K562 (cell line): Measurements from ENCODE around the gene CRYZL1.

ENCODE experiments used
- ADNP ChIP-seq: fragments of 200-800 bp; sonication (Bioruptor generic); IDR thresholded peaks from 2 replicates; pipeline ENCODE4 v1.6.1; 2016; ENCODE audit warnings: missing genetic modification characterization, missing compliant biosample characterization
- CTCF ChIP-seq, 3 experiments: IDR thresholded peaks in 2 of 3; conservative IDR thresholded peaks in 1 of 3; 2 replicates each; pipeline ENCODE4 v1.5.1; 2011 to 2012; ENCODE audit warnings: low read length in 3 of 3, mild to moderate bottlenecking in 3 of 3, control low read depth in 2 of 3, improper control_type of control experiment in 1 of 3, inconsistent platforms in 1 of 3, low read depth in 1 of 3, mixed read lengths in 1 of 3, moderate library complexity in 1 of 3; ENCODE audit not compliant: insufficient read depth in 2 of 3
- ESRRA ChIP-seq: fragments of 450-650 bp; IDR thresholded peaks from 2 replicates; pipeline ENCODE4 v1.6.1; 2014; ENCODE audit warnings: low read depth, mild to moderate bottlenecking, moderate library complexity, borderline replicate concordance
- HMGN3 ChIP-seq: IDR thresholded peaks from 2 replicates; pipeline ENCODE4 v1.6.1; 2011; ENCODE audit warnings: borderline replicate concordance, low read depth, mild to moderate bottlenecking, mixed read lengths, low read length; ENCODE audit not compliant: insufficient read length; ENCODE audit errors: extremely low read depth
- MAFK ChIP-seq: IDR thresholded peaks from 2 replicates; pipeline ENCODE4 v1.6.1; 2011; ENCODE audit warnings: low read length, improper control_type of control experiment
- PHF20 ChIP-seq: fragments of 450-650 bp; IDR thresholded peaks from 2 replicates; pipeline ENCODE4 v1.6.1; 2018; ENCODE audit not compliant: partially characterized antibody
- POLR2A ChIP-seq: fragments of 450-650 bp; conservative IDR thresholded peaks from 2 replicates; pipeline ENCODE4 v1.6.1; 2016
- TBL1XR1 ChIP-seq, 2 experiments: IDR thresholded peaks; 2 replicates each; pipeline ENCODE4 v1.6.1; 2012; ENCODE audit warnings: improper control_type of control experiment in 2 of 2, low read length in 2 of 2, mild to moderate bottlenecking in 1 of 2
- ZC3H4 ChIP-seq: sonication (generic); formaldehyde crosslinking; IDR thresholded peaks from 2 replicates; pipeline ENCODE4 v1.9.0; 2021; ENCODE audit warnings: missing genetic modification reagents, borderline replicate concordance
- TF ChIP-seq, protein P1 (sequence below), 2 experiments: fragments of 450-650 bp; conservative IDR thresholded peaks; 2 replicates each; pipeline ENCODE4 v1.6.1; 2017; ENCODE audit warnings: mild to moderate bottlenecking in 2 of 2, moderate library complexity in 2 of 2

- no peak for TF ChIP-seq TBL1XR1 (IDR thresholded peaks at IDR 0.05; ENCODE audit: low read length in 2 of 2)
- no peak for TF ChIP-seq PHF20
- TF ChIP-seq MAFK, result no peak
- TF ChIP-seq, protein P1, sequence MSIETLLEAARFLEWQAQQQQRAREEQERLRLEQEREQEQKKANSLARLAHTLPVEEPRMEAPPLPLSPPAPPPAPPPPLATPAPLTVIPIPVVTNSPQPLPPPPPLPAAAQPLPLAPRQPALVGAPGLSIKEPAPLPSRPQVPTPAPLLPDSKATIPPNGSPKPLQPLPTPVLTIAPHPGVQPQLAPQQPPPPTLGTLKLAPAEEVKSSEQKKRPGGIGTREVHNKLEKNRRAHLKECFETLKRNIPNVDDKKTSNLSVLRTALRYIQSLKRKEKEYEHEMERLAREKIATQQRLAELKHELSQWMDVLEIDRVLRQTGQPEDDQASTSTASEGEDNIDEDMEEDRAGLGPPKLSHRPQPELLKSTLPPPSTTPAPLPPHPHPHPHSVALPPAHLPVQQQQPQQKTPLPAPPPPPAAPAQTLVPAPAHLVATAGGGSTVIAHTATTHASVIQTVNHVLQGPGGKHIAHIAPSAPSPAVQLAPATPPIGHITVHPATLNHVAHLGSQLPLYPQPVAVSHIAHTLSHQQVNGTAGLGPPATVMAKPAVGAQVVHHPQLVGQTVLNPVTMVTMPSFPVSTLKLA (conservative IDR thresholded peaks at IDR 0.05), result no peak
- TF ChIP-seq CTCF (IDR thresholded peaks at IDR 0.05 in 2 of 3, conservative IDR thresholded peaks at IDR 0.05 in 1 of 3; ENCODE audit: insufficient read depth in 2 of 3, low read depth in 1 of 3, low read length in 3 of 3), result no peak
- no peak for TF ChIP-seq HMGN3
- TF ChIP-seq ZC3H4 (CRISPR knock-in tag), result no peak
- TF ChIP-seq ADNP (tag), result no peak
- TF ChIP-seq ESRRA, result no peak
- no peak for TF ChIP-seq POLR2A
Observed at GRCh38 chr21:33572350-33572749, 69.2 kb downstream of the CRYZL1 start.
